Measurements from ENCODE around the gene LPIN3. TPM values are rescaled to one million over a fixed set of nuclear protein-coding genes. Genes with fewer than 3 reads are reported as not detected.

Gene LPIN3
- total RNA-seq, 2 donors from 2014 or later: 0.21 TPM; not detected in 1

Other genes starting within 250 kb of the LPIN3 start
- gene PLCG1, start 203.3 kb upstream of the LPIN3 start, total RNA-seq: 100 to 1,000 TPM in 1 of 2 donors, 10 to 100 TPM in 1; 54.6 to 114 TPM
- 10 to 100 TPM in 1 of 2 donors, 1 to 10 TPM in 1; 7.6 to 21.6 TPM for gene ZHX3, start 23.1 kb upstream of the LPIN3 start, total RNA-seq
- gene EMILIN3, start 26.0 kb downstream of the LPIN3 start, total RNA-seq: not detected

Data from natural killer cell treated with Interleukin-12 subunit alpha and Interleukin-12 subunit beta and Interleukin-15 and Interleukin-18, amount 100 ng/mL, for 72 hours (primary cell).